Measurements from ENCODE around the gene UBASH3B.
A peak's percentile ranks its signal among the peaks of the same experiment; 100 is the strongest.

Gene UBASH3B

GRCh38 chr11:122863704-122864326 is 208.3 kb downstream of the UBASH3B start:
- peak; percentile 56 for DNase-seq

Measured in NCI-H526 treated with DMSO at 0.1 percent for 48 hours (cell line).